Colon (tissue), 2 donors: ENCODE measurements around the gene MOB4.

Source experiments
- FAIRE-seq: peaks from 2 replicates; lab custom pipeline; 2012; peaks lifted over from hg19 to GRCh38; lab: Jason Lieb, UNC
- donor health status: control.
- donor health status: control.

Gene MOB4

DNA sequence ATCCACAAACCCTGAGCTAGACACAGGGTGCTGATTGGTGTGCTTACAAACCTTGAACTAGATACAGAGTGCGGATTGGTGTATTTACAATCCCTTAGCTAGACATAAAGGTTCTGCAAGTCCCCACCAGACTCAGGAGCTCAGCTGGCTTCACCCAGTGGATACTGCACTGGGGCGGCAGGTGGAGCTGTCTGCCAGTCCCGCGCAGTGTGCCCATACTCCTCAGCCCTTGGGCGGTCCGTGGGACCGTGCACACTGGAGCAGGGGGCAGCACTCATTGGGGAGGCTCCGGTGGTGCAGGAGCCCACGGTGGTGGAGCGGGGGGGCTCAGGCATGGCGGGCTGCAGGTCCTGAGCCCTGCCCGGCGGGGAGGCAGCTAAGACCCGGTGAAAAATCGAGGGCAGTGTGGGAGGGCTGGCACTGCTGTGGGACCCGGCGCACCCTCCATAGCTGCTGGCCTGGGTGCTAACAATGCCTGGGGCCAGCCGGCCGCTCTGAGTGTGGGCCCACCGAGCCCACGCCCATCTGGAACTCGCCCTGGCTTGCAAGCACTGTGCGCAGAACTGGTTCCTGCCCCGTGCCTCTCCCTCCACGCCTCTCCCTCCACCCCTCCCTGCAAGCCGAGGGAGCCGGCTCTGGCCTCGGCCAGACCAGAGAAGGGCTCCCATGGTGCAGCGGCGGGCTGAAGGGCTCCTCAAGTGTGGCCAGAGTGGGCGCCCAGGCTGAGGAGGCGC is 75.6 kb downstream of the MOB4 start:
- no peak for FAIRE-seq

GRCh38 chr2:197596766-197597165 is 80.9 kb downstream of the MOB4 start:
- no peak for FAIRE-seq

GRCh38 chr2:197597166-197597565 is 81.3 kb downstream of the MOB4 start:
- no peak for FAIRE-seq

GRCh38 chr2:197598450-197598849 is 82.6 kb downstream of the MOB4 start:
- no peak for FAIRE-seq

- FAIRE-seq: no peak
These were observed 83.6 kb downstream of the MOB4 start for GRCh38 chr2:197599285-197599965.

DNA sequence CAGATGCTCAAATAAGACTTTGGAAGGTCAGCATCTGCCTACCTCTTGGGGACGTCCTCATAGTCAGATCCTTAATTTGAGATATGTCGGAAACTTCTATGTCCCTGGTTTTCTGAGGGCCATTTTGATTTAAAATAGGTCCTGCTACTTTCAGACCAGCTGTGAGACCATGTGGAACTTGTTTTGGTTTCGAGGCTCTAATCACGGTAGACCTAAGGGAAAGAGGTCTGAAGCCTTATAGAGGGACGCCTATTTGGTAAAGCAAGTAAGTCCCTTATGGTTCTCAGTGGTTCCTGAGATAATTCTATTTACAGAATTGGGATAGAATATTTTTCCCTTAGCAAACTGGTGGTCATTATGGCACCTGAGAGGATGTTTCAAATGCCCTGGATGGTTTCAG is 84.4 kb downstream of the MOB4 start:
- no peak for FAIRE-seq

DNA sequence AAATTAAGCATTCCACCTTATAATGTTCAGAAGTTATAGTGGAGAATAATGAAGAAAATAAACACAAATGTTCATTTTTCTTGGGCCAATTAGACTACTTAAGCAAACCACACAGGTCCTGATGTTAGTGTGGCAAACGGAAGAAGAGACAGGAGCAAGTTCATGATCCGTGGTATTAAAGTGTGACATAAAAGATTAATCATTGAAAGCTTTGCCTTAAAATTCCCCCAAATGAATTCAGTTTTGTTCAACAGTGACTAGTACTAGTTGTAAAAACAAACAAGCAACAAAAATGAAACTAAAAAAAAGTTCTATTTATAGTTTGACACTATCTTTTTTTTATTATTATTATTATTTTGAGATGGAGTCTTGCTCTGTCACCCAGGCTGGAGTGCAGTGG is 85.9 kb downstream of the MOB4 start:
- FAIRE-seq: no peak
